Measurements from ENCODE around the gene PARP15.

GRCh38 chr3:122623031-122623829, 45.8 kb downstream of the PARP15 start:
- TF ChIP-seq POLR2A (IDR thresholded peaks at IDR 0.05), result no peak
- TF ChIP-seq CTCF (IDR thresholded peaks at IDR 0.05), result no peak
- no peak for TF ChIP-seq POLR2AphosphoS5 (IDR thresholded peaks at IDR 0.05)
- no peak for TF ChIP-seq EP300 (IDR thresholded peaks at IDR 0.05)
